Kidney epithelial cell (primary cell): ENCODE results near the gene ITM2B. TPM values are rescaled to one million over a fixed set of nuclear protein-coding genes. Genes with fewer than 3 reads are reported as not detected.

Experiments
- DNase-seq: peaks from one replicate; pipeline ENCODE4 v3.0.0-alpha.2; 2010; ENCODE audit warnings: low read depth
- H3K27me3 ChIP-seq: 2 replicates; pipeline ENCODE4 v1.6.0; 2011; ENCODE audit warnings: low read length; ENCODE audit not compliant: control insufficient read depth, insufficient read depth
- H3K36me3 ChIP-seq: 2 replicates; pipeline ENCODE4 v1.5.1; 2011; ENCODE audit warnings: low read length; ENCODE audit not compliant: control insufficient read depth, insufficient read depth
- H3K4me3 ChIP-seq: 2 replicates; pipeline ENCODE4 v1.5.1; 2011; ENCODE audit warnings: low read depth, mild to moderate bottlenecking, control low read depth, low read length
- total RNA-seq: library from RNA; depleted of rRNA; stranded (reverse); fragments of >200 nt; gene quantifications from 2 replicates; pipeline ENCODE4 v1.2.3, GENCODE V29; 2015
- TF ChIP-seq, protein P1 (sequence below): IDR thresholded peaks from 2 replicates; pipeline ENCODE4 v1.5.1; 2011; ENCODE audit warnings: mild to moderate bottlenecking, moderate library complexity, low read length, control low read depth, inconsistent platforms; ENCODE audit not compliant: insufficient read depth, poor library complexity, severe bottlenecking

The ITM2B gene
- total RNA-seq, 1 donor from 2014 or later = 246 TPM

DNA sequence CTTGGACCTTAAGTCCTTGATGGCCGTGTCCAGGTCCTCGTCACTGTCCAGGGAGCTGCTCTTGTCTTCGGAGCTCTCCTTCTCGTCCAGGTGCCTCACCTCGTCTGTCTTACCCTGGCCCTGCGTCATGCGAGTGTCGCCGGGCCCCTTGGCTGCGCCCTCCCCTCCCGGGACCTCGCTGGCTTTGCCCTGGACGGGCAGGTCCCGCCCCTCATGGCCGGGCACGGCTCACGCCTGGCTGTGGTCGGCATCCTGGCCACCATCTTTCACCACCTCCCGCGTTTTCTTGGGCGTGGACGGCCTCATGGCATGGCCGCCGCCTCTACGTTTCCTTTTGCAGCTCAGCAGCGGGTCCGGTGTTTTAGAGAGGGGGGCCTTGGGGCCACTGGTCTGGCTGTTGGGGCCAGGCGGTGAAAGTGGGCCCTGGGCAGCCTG, 85.4 kb downstream of the ITM2B start:
- H3K4me3 ChIP-seq = no peak overlapping the region
- H3K27me3 ChIP-seq = no peaks in the 10 kb centered on the region
- TF ChIP-seq, protein P1, sequence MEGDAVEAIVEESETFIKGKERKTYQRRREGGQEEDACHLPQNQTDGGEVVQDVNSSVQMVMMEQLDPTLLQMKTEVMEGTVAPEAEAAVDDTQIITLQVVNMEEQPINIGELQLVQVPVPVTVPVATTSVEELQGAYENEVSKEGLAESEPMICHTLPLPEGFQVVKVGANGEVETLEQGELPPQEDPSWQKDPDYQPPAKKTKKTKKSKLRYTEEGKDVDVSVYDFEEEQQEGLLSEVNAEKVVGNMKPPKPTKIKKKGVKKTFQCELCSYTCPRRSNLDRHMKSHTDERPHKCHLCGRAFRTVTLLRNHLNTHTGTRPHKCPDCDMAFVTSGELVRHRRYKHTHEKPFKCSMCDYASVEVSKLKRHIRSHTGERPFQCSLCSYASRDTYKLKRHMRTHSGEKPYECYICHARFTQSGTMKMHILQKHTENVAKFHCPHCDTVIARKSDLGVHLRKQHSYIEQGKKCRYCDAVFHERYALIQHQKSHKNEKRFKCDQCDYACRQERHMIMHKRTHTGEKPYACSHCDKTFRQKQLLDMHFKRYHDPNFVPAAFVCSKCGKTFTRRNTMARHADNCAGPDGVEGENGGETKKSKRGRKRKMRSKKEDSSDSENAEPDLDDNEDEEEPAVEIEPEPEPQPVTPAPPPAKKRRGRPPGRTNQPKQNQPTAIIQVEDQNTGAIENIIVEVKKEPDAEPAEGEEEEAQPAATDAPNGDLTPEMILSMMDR = no peak
- peaks cover 2% of the 10 kb centered on the region for H3K36me3 ChIP-seq
- no peak for DNase-seq

DNA sequence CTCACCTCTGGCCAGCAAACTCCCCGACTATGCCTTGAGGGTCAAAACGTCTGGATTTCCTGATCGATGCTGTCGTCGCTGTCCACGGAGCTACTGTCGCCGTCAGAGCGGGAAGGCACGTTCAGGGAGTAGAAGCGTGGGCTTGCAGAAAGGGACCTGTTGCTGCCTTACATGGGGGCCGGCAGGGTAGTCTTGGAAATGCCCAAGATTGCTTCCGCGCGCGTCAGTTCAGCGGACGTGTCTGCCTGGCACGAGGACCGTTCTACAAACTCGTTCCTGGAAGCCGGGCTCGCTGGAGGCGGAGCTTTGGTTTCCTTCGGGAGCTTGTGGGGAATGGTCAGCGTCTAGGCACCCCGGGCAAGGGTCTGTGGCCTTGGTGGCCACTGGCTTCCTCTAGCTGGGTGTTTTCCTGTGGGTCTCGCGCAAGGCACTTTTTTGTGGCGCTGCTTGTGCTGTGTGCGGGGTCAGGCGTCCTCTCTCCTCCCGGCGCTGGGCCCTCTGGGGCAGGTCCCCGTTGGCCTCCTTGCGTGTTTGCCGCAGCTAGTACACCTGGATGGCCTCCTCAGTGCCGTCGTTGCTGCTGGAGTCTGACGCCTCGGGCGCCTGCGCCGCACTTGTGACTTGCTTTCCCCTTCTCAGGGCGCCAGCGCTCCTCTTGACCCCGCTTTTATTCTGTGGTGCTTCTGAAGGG, 86.0 kb downstream of the ITM2B start:
- H3K27me3 ChIP-seq = no peaks in the 10 kb centered on the region
- TF ChIP-seq, protein P1 = no peak
- no peak overlapping the region for H3K4me3 ChIP-seq
- peaks cover 2% of the 10 kb centered on the region for H3K36me3 ChIP-seq
- DNase-seq = no peak

Other genes starting within 250 kb of the ITM2B start
- gene SUCLA2, start 231.9 kb upstream of the ITM2B start, total RNA-seq = 32.7 and 36.8 TPM in 2 replicates
- 8.7 and 17.5 TPM in 2 replicates for gene NUDT15, start 195.5 kb upstream of the ITM2B start, total RNA-seq
- gene MED4, start 138.1 kb upstream of the ITM2B start, total RNA-seq = 25.9 and 39.2 TPM in 2 replicates
- gene RB1, start 70.5 kb downstream of the ITM2B start, total RNA-seq = 22.6 and 27.1 TPM in 2 replicates
- gene LPAR6, start 179.9 kb downstream of the ITM2B start, total RNA-seq = 5.1 and 6.2 TPM in 2 replicates